Heart left ventricle (tissue), 13 donors: Measurements from ENCODE around the gene ZEB2.

Experiments
- POLR2A ChIP-seq, 2 donors: fragments of 450-650 bp; IDR thresholded peaks; one replicate each; pipeline ENCODE4 v1.6.1; 2017; ENCODE audit warnings: antibody characterized with exemption in 2 of 2, mild to moderate bottlenecking in 2 of 2, moderate library complexity in 2 of 2
- TF ChIP-seq, protein P1 (sequence below), 12 donors: fragments of 200-600 bp; sonication (generic) in 4 of 12; IDR thresholded peaks; one replicate each; pipeline versions ENCODE4 v1.5.0 to v1.8.0; 2018 to 2022; ENCODE audit warnings: antibody characterized with exemption in 12 of 12, mild to moderate bottlenecking in 5 of 12
- donor health status: ischemic (EF 13 %, LVEDD 7.1; RV severe dilation, severe dysfunction).
- donor health status: DM: no; HTN: yes; CAD: no.
- donor health status: DM: no; HTN: no; CAD: no.
- donor health status: ischemic (EF 25% LVEDD 6.9; RV normal size, moderate dysfunction).
- donor health status: ischemic (EF 25% LVEDD 5.7; RV mildly dilated, moderate dysfunction).
- donor health status: ischemic (EF 35%, LVEDD 5.7; RV mildly dilated, moderate dysfunction).
- donor health status: nonischemic (EF 11% LVEDD 7.7; RV severe dilation, severe dysfunction).
- donor health status: DM: yes; HTN: yes; CAD: no.
- donor health status: PGD.
- donor health status: ischemic (EF 29% LVEDD 5.4; RV normal size, mild dysfunction).
- donor health status: nonischemic (EF 23%, LVEDD 6.1; RV moderate dilation, normal function).

DNA sequence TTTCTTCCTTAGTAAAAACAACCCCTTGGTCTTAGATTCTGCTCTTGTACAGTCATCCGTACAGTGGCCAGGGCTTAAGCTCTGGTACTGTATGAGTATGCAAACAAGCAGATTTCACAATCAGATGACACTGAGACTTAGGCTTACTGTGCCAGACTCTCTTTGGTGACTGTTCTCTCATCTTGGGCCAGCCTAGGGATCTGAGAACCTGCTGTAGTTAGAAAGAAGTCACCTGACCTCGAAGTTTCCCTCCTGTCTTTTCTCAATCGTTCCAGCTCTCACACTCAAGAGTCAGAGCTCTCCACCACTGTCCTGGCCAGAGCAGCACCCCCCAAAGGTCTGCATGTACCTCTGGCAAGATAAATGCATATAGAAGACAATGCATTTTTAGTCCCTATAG, 63.2 kb downstream of the ZEB2 start:
- TF ChIP-seq POLR2A (IDR thresholded peaks at IDR 0.05): no peak
- TF ChIP-seq, protein P1, sequence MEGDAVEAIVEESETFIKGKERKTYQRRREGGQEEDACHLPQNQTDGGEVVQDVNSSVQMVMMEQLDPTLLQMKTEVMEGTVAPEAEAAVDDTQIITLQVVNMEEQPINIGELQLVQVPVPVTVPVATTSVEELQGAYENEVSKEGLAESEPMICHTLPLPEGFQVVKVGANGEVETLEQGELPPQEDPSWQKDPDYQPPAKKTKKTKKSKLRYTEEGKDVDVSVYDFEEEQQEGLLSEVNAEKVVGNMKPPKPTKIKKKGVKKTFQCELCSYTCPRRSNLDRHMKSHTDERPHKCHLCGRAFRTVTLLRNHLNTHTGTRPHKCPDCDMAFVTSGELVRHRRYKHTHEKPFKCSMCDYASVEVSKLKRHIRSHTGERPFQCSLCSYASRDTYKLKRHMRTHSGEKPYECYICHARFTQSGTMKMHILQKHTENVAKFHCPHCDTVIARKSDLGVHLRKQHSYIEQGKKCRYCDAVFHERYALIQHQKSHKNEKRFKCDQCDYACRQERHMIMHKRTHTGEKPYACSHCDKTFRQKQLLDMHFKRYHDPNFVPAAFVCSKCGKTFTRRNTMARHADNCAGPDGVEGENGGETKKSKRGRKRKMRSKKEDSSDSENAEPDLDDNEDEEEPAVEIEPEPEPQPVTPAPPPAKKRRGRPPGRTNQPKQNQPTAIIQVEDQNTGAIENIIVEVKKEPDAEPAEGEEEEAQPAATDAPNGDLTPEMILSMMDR (IDR thresholded peaks at IDR 0.05): no peak
